Breast epithelium (tissue), 4 donors: Measurements from ENCODE around the gene POU1F1. TPM values are rescaled to one million over a fixed set of nuclear protein-coding genes. Genes with fewer than 3 reads are reported as not detected.

Experiments
- DNase-seq, 2 donors: peaks; one replicate each; pipeline ENCODE4 v3.0.0-alpha.2; 2019; ENCODE audit warnings: low spot score in 2 of 2
- H3K27ac ChIP-seq, 2 donors: fragments of 200-600 bp; sonication (generic) in 1 of 2; one replicate each; pipeline ENCODE4 v1.5.1; 2016 to 2019; ENCODE audit warnings: mild to moderate bottlenecking in 1 of 2
- H3K27me3 ChIP-seq, 2 donors: fragments of 200-600 bp; sonication (generic) in 1 of 2; one replicate each; pipeline versions ENCODE4 v1.5.1 to v1.6.0; 2017 to 2019; ENCODE audit warnings: control low read depth in 1 of 2, mild to moderate bottlenecking in 1 of 2
- H3K36me3 ChIP-seq: fragments of 200-600 bp; one replicate; pipeline ENCODE4 v1.5.1; 2019
- H3K4me1 ChIP-seq, 2 donors: fragments of 200-600 bp; sonication (generic); one replicate each; pipeline ENCODE4 v1.5.1; 2016 to 2019; ENCODE audit warnings: control low read depth in 1 of 2
- H3K4me3 ChIP-seq, 3 donors: fragments of 200-600 bp; sonication (generic); 1 replicate in 2 of 3; 2 replicates in 1 of 3; pipeline ENCODE4 v1.5.1; 2016 to 2019; ENCODE audit warnings: mild to moderate bottlenecking in 3 of 3, moderate library complexity in 2 of 3
- H3K9me3 ChIP-seq, 2 donors: fragments of 200-600 bp; sonication (generic) in 1 of 2; one replicate each; pipeline ENCODE4 v1.5.1; 2016 to 2019; ENCODE audit warnings: control low read depth in 1 of 2
- CTCF ChIP-seq, 3 donors: fragments of 450-650 bp; IDR thresholded peaks; one replicate each; pipeline ENCODE4 v1.5.1; 2016 to 2017; ENCODE audit warnings: antibody characterized with exemption in 3 of 3, mild to moderate bottlenecking in 3 of 3, moderate library complexity in 3 of 3
- POLR2A ChIP-seq: fragments of 450-650 bp; IDR thresholded peaks from one replicate; pipeline ENCODE4 v1.6.1; 2016; ENCODE audit warnings: antibody characterized with exemption, mild to moderate bottlenecking, moderate library complexity
- POLR2AphosphoS5 ChIP-seq, 3 donors: sonication (generic); formaldehyde crosslinking; IDR thresholded peaks; one replicate each; pipeline ENCODE4 v1.6.1; 2017; ENCODE audit warnings: antibody characterized with exemption in 3 of 3
- intact Hi-C: fragments of 100-400 bp; cut with DNase I; formaldehyde crosslinking; loops from one replicate; pipeline ENCODE4 v1.15.1; 2023; ENCODE audit warnings: low total_unique reads
- total RNA-seq, 3 donors: library from RNA; depleted of rRNA; stranded (reverse); fragments of >200 nt; gene quantifications; one replicate each; pipeline ENCODE4 v1.1.0, GENCODE V29; 2016

Gene POU1F1
- total RNA-seq, 3 donors from 2014 or later, result not detected

DNA sequence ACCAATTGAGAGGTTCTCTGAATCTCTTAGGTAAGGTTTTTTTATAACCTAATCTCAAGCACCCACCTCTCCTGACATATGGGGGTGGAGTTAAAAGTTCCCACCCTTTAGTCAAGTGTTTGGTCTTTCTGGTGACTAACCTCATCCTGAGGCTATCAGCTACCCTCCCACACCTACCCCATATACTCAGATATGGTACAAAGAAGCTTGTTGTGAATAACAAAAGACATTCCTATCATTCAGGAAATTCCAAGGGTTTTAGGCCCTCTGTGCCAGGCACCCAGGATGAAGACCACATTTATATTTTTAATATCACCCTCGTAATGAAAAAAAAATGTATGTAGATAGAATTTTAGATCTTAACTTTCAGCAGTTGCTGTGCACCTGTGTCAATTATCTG is 40.3 kb downstream of the POU1F1 start:
- Histone ChIP-seq H3K9me3 (no peaks in the 10 kb centered on the region), H3K4me1 (no peaks in the 10 kb centered on the region), H3K36me3 (no peaks in the 10 kb centered on the region), H3K27ac (no peak overlapping the region), H3K27me3 (no peaks in the 10 kb centered on the region), H3K4me3 (no peak overlapping the region)
- intact Hi-C loops, result no loop called here
- no peak for TF ChIP-seq CTCF (IDR thresholded peaks at IDR 0.05)
- no peak for DNase-seq

GRCh38 chr3:87233805-87234204 is 42.6 kb downstream of the POU1F1 start:
- Histone ChIP-seq H3K4me3 (no peak overlapping the region), H3K36me3 (no peaks in the 10 kb centered on the region), H3K27ac (no peak overlapping the region), H3K9me3 (no peaks in the 10 kb centered on the region), H3K4me1 (no peaks in the 10 kb centered on the region), H3K27me3 (no peaks in the 10 kb centered on the region)
- intact Hi-C loops, result no loop called here
- DNase-seq, result no peak
- TF ChIP-seq POLR2AphosphoS5 (IDR thresholded peaks at IDR 0.05) (no peak), CTCF (IDR thresholded peaks at IDR 0.05) (no peak), POLR2A (no peak)

- peak overlapping the region in 1 of 3 donors; percentile 31 for H3K4me3 ChIP-seq
- H3K9me3 ChIP-seq, result no peaks in the 10 kb centered on the region
- TF ChIP-seq POLR2A (no peak), POLR2AphosphoS5 (IDR thresholded peaks at IDR 0.05) (no peak), CTCF (IDR thresholded peaks at IDR 0.05) (no peak)
- H3K27me3 ChIP-seq, result no peaks in the 10 kb centered on the region
- no peak overlapping the region for H3K27ac ChIP-seq
- no peak for DNase-seq
- H3K4me1 ChIP-seq, result no peaks in the 10 kb centered on the region
- intact Hi-C loops, result no loop called here
- H3K36me3 ChIP-seq, result no peaks in the 10 kb centered on the region
Measured at GRCh38 chr3:87229113-87229512, 47.3 kb downstream of the POU1F1 start.

- intact Hi-C loops, result no loop called here
- no peak for DNase-seq
- Histone ChIP-seq H3K27ac (peak overlapping the region; percentile 99), H3K4me3 (peak overlapping the region; percentile 93 to 96 (median 94)), H3K9me3 (no peaks in the 10 kb centered on the region), H3K27me3 (no peaks in the 10 kb centered on the region), H3K4me1 (no peaks in the 10 kb centered on the region), H3K36me3 (no peaks in the 10 kb centered on the region)
- TF ChIP-seq CTCF (IDR thresholded peaks at IDR 0.05), result no peak
- no peak for TF ChIP-seq POLR2AphosphoS5 (IDR thresholded peaks at IDR 0.05)
- TF ChIP-seq POLR2A, result no peak
Measured at GRCh38 chr3:87228316-87228715, 48.1 kb downstream of the POU1F1 start.

GRCh38 chr3:87227835-87228144 is 48.6 kb downstream of the POU1F1 start:
- Histone ChIP-seq H3K4me1 (no peaks in the 10 kb centered on the region), H3K27me3 (no peaks in the 10 kb centered on the region), H3K27ac (peak overlapping the region; percentile 99), H3K9me3 (no peaks in the 10 kb centered on the region), H3K36me3 (no peaks in the 10 kb centered on the region), H3K4me3 (peak overlapping the region; percentile 93 to 96 (median 94))
- intact Hi-C loops, result no loop called here
- DNase-seq, result no peak
- TF ChIP-seq POLR2AphosphoS5 (IDR thresholded peaks at IDR 0.05) (no peak), CTCF (IDR thresholded peaks at IDR 0.05) (no peak), POLR2A (no peak)
